ENCODE data around the gene CLIC5.

- no peak for TF ChIP-seq EP300 (IDR thresholded peaks at IDR 0.05; ENCODE audit: borderline replicate concordance)
- TF ChIP-seq CEBPB (IDR thresholded peaks at IDR 0.05), result no peak
- no peak for TF ChIP-seq REST (IDR thresholded peaks at IDR 0.05; ENCODE audit: low read depth)
Measured at GRCh38 chr6:45857827-45858226, 157.8 kb downstream of the CLIC5 start.
